ENCODE data around the gene PPA1. TPM values are rescaled to one million over a fixed set of nuclear protein-coding genes. Genes with fewer than 3 reads are reported as not detected.
A peak's percentile ranks its signal among the peaks of the same experiment; 100 is the strongest.

Gene PPA1
- total RNA-seq, 4 donors from 2014 or later: 14.1 to 113 (median 98.4) TPM

DNA sequence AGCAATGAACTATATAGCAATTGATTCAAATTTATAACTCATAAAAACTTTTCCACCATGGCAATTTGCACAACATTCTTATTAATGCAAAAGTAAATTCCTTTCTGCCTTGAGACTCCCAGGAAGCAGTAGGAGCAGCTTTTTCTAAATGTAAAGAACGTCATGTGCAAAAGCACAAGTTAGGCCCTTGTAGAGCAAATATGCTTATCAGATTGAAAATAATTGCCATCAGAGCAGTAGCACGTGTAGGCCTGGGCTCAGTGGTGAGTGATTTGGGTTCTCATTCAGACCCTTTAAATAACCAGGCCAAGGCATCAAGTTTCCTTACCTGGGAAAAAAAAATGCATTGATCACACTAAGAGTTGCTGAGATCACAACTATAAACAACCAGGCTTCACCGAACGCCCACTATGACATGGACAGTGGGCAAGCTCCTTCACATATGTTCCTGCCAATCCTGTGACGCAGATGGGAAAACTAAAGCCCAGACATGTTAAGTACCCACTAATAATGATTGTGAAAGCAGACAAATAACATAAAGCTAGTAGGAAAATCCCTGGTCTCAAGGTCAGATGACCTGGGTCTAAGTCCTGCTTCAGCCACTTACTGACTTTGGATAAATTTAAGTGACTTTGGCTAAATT, 40.8 kb downstream of the PPA1 start:
- Histone ChIP-seq H3K9me3 (no peaks in the 10 kb centered on the region), H3K27me3 (no peaks in the 10 kb centered on the region), H3K4me3 (no peak overlapping the region), H3K27ac (peak overlapping the region; percentile 38 to 59 (median 48)), H3K4me1 (peaks cover 0 to 7% (median 2%) of the 10 kb centered on the region in 4 donors), H3K36me3 (no peaks in the 10 kb centered on the region)
- DNase-seq: no peak
- WGBS, 2 donors (ENCODE audit: low coverage in 1 of 2): 85 to 96% methylated on average over 4 to 5 of the region's 5 CpGs
- intact Hi-C loops (cut with DNase I; ENCODE audit: low total_unique reads): no loop called here
- in situ Hi-C loops (cut with MboI; ENCODE audit: low pct_ligation_motif_present in 1 of 4, low pct_unique_long_range_greater_than_20kb in 1 of 4, low sequenced_read_pairs in 3 of 4): no loop called here
- TF ChIP-seq, protein P1, sequence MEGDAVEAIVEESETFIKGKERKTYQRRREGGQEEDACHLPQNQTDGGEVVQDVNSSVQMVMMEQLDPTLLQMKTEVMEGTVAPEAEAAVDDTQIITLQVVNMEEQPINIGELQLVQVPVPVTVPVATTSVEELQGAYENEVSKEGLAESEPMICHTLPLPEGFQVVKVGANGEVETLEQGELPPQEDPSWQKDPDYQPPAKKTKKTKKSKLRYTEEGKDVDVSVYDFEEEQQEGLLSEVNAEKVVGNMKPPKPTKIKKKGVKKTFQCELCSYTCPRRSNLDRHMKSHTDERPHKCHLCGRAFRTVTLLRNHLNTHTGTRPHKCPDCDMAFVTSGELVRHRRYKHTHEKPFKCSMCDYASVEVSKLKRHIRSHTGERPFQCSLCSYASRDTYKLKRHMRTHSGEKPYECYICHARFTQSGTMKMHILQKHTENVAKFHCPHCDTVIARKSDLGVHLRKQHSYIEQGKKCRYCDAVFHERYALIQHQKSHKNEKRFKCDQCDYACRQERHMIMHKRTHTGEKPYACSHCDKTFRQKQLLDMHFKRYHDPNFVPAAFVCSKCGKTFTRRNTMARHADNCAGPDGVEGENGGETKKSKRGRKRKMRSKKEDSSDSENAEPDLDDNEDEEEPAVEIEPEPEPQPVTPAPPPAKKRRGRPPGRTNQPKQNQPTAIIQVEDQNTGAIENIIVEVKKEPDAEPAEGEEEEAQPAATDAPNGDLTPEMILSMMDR (IDR thresholded peaks at IDR 0.05): no peak
- TF ChIP-seq POLR2AphosphoS5 (IDR thresholded peaks at IDR 0.05): no peak

DNA sequence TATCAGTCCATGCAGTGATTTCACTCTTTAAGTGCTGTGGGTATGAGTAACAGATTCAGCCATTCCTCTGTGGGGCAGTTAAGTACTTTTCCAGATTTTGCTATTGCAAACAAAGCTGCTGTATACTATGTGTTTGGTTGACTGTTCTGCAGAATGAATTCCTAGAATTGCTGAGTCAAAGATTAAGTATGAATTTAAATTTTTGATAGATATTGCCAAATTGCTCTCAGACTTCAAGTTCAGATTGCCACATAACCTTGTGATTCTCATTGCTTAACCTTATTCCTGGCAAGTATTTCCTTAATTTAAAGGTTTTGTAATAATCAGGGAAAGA, 41.3 kb downstream of the PPA1 start:
- intact Hi-C loops (cut with DNase I; ENCODE audit: low total_unique reads) (no loop called here), in situ Hi-C loops (cut with MboI; ENCODE audit: low pct_ligation_motif_present in 1 of 4, low pct_unique_long_range_greater_than_20kb in 1 of 4, low sequenced_read_pairs in 3 of 4) (no loop called here)
- Histone ChIP-seq H3K4me1 (peaks cover 0 to 7% (median 2%) of the 10 kb centered on the region in 4 donors), H3K27ac (peak overlapping the region in 3 of 4 donors; percentile 38 to 59 (median 40)), H3K9me3 (no peaks in the 10 kb centered on the region), H3K4me3 (no peak overlapping the region), H3K36me3 (no peaks in the 10 kb centered on the region), H3K27me3 (no peaks in the 10 kb centered on the region)
- TF ChIP-seq, protein P1 (IDR thresholded peaks at IDR 0.05): no peak
- TF ChIP-seq EP300 (IDR thresholded peaks at IDR 0.05; ENCODE audit: low read depth): no peak
- no peak for TF ChIP-seq POLR2A (IDR thresholded peaks at IDR 0.05)
- peak in 2 of 3 donors; percentile 24 to 45 for TF ChIP-seq POLR2AphosphoS5 (IDR thresholded peaks at IDR 0.05)
- no peak for DNase-seq

DNA sequence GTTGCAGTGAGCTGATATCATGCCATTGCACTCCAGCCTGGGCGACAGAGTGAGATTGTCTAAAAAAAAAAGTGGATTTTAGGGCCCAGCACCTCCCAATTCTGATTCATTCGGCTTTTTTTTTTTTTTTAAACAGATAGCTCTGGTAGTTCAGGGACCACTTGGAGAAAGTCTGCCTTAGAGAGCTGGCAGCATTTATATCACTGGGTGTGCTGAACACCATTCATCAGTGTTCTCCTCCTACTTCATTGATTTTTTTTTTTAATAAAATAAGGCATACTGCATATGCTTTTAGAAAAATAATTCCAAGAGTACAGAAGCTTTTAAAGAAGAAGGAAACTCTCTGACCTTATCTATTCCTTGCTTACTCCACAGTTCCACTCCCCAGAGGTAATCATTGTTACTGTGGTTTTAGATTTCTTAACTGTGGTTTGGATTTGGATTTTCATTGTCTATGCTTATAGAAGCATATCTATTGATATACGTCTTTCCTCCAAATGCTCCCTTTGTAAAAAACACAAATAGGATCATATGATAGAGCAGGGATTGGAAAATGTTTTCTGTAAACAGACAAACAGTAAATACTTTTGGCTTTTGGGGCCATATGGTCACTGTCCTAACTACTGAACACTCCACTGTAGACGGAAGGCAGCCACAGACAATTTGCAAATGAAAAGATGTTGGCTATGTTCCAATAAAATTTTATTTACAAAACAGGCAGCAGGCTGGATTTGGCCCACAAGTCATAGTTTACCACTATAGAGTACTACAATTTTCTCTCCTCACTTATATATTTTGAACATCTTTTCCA, 41.9 kb downstream of the PPA1 start:
- DNase-seq: no peak
- peak overlapping the region; percentile 14 to 41 (median 35) for H3K27ac ChIP-seq
- 53 to 73% methylated on average over 4 of the region's 4 CpGs for WGBS, 2 donors (ENCODE audit: low coverage in 1 of 2)
- H3K9me3 ChIP-seq: no peaks in the 10 kb centered on the region
- intact Hi-C loops (cut with DNase I; ENCODE audit: low total_unique reads) (no loop called here), in situ Hi-C loops (cut with MboI; ENCODE audit: low pct_ligation_motif_present in 1 of 4, low pct_unique_long_range_greater_than_20kb in 1 of 4, low sequenced_read_pairs in 3 of 4) (no loop called here)
- TF ChIP-seq, protein P1 (IDR thresholded peaks at IDR 0.05): no peak
- TF ChIP-seq POLR2AphosphoS5 (IDR thresholded peaks at IDR 0.05): no peak
- no peak for TF ChIP-seq EP300 (IDR thresholded peaks at IDR 0.05; ENCODE audit: low read depth)
- no peak for TF ChIP-seq POLR2A (IDR thresholded peaks at IDR 0.05)
- H3K4me1 ChIP-seq: peaks cover 0 to 7% (median 2%) of the 10 kb centered on the region in 4 donors
- H3K36me3 ChIP-seq: no peaks in the 10 kb centered on the region
- H3K4me3 ChIP-seq: no peak overlapping the region
- H3K27me3 ChIP-seq: no peaks in the 10 kb centered on the region

DNA sequence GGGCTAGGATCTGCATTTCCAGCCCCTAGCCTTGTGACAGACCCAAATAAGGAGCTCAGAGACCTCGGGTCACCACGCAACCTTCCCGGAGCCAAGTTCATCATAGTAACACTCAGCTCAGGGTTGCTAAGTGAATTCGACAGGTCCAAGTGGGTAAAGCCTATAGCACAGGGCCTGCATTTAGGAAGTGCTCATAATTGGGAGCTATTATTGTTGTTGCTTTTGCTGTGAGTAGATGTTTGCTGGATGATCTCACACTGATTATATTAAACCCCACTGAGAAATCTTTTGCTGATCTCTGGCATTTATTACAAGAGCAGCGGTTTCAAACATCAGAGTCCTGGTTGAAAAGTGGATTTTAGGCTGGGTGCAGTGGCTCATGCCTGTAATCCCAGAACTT, 42.6 kb downstream of the PPA1 start:
- TF ChIP-seq POLR2A (IDR thresholded peaks at IDR 0.05): no peak
- TF ChIP-seq POLR2AphosphoS5 (IDR thresholded peaks at IDR 0.05): no peak
- no peak for TF ChIP-seq EP300 (IDR thresholded peaks at IDR 0.05; ENCODE audit: low read depth)
- TF ChIP-seq, protein P1 (IDR thresholded peaks at IDR 0.05): no peak
- DNase-seq: no peak
- Histone ChIP-seq H3K27me3 (no peaks in the 10 kb centered on the region), H3K36me3 (no peaks in the 10 kb centered on the region), H3K27ac (peak overlapping the region; percentile 8 to 41 (median 35)), H3K4me3 (no peak overlapping the region), H3K9me3 (no peaks in the 10 kb centered on the region), H3K4me1 (peaks cover 0 to 7% (median 2%) of the 10 kb centered on the region in 4 donors)
- in situ Hi-C loops (cut with MboI; ENCODE audit: low pct_ligation_motif_present in 1 of 4, low pct_unique_long_range_greater_than_20kb in 1 of 4, low sequenced_read_pairs in 3 of 4) (no loop called here), intact Hi-C loops (cut with DNase I; ENCODE audit: low total_unique reads) (no loop called here)
- 70 to 72% methylated on average over 2 to 5 of the region's 5 CpGs for WGBS, 2 donors (ENCODE audit: low coverage in 1 of 2)
